HG03135 (cell line): Measurements from ENCODE around the gene SPATA33.

Source experiments
- ATAC-seq: cut with Tn5 transposase; IDR thresholded peaks from one replicate; pipeline ENCODE4 v1.9.1; 2021; ENCODE audit warnings: mild to moderate bottlenecking, moderate library complexity; ENCODE audit not compliant: unreplicated experiment

Gene SPATA33

GRCh38 chr16:89706518-89707260 is 49.1 kb downstream of the SPATA33 start:
- ATAC-seq, result no peak

GRCh38 chr16:89707695-89708094 is 50.1 kb downstream of the SPATA33 start:
- no peak for ATAC-seq

DNA sequence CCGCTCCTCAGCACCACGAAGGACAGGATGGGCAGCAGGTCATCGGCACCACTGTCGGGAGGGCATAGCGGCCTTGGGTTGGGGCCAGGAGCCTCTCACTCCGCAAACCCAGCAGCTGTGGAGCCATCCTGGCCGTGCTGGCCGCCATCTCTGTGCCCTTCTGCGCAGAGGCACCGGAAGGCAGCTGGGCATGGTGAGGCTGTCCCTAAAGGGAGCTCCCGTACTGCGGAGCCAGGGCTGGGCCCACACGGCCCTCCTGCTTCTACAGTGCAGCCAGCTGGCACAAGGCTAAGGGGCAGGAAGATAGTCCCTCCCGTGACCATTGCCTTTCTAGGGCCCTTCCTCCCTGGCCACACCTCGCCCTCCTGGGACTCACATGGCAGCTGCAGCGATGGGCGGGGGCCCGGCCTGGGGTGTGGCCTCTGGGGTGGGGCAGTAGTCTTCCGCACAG is 50.9 kb downstream of the SPATA33 start:
- ATAC-seq, result no peak

DNA sequence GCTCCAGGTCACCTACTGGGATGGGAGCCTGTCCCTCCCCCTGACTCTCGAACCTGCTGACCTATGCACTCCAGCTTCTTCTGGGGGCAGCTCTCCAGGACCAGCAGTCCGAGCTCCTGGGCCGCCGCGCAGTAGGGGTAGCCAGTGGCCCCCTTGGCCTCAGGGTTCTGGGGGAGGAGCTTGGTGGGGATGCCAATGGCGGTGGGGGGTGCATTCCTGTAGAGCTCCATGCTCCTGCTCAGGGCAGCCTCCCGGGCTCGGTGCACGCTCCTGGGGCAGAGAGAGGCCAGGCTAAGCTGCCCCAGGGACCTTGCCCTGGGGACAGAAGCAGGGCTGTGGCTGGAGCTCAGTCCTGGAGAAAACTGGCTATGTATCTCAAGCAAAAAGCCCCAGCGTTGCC is 51.5 kb downstream of the SPATA33 start:
- no peak for ATAC-seq

DNA sequence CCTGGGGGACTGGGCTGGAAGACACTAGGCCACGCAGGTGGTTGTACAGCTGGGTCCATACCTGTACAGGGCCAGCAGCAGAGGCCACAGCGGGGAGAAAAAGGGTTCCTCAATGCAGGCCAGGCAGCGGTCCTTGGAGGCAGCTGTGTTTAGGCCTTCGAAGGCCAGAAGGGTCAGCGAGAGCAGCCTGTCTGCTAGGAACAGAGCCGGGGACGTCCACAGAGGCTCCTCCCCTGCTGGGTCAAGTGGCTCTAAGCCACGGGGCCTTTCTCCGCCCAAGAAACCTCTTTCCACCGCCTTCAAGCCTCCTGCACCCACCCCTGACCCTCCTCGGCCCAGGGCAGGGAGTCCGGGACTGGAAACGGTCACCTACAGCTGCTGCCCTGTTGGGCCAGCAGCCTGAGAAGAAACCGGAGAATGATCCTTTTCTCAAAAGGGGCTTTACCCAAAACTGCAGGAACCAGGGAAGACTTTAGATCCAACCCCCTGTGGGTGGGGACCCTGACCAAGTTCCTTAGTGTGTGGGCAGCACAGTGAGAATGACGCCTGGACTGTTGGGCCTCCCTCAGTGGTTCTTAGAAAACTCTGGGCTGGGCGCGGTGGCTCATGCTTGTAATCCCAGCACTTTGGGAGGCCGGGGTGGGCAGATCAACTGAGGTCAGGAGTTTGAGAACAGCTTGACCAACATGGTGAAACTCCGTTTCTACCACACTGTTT is 52.2 kb downstream of the SPATA33 start:
- no peak for ATAC-seq

- ATAC-seq, result no peak
Measured at GRCh38 chr16:89710709-89711564, 53.3 kb downstream of the SPATA33 start.

GRCh38 chr16:89711601-89712273 is 54.1 kb downstream of the SPATA33 start:
- ATAC-seq, result no peak

DNA sequence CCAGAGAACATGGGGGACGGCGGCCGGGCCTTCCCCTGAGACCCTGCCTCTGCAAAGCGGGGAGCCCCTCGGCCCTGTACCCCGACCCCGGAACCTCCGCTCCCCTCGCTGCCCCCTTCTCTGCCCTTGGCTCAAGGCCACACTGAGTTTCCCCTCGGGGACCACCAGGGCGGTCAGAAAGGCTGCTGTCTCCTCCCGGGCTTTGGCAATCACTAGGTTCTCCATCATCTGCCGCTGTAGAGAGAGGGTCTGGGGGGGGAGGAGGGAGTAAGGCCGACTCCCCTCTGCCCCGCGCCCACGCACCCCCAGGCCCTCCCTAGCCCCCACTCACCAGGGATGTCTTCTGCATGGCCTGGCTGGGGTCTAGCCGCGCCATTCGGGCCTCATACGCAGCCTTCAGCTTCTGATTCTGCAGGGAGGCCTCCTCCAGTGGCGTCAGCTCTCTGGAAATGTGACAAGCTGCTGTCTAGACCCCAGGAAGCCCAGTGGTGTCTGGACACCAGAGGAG is 54.7 kb downstream of the SPATA33 start:
- no peak for ATAC-seq

DNA sequence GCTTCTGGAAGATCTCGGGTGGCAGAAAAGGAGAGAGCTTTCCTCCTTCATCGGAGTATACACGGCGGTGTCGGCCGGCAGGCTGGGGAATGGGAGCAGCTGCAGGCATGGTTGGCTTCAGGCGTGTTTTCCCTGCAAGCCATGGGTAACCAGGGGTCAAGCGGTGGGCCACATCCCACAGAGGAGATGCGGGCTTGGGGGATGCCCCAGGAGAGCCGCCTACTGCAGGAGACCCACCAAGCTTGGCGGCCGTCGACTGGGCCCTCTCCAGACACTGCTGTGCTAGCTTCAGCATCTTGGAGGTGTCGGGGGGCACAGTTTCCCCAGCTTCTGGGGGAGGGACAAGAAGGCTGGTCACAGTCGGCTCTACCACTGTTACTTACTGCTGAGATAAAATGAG is 58.9 kb downstream of the SPATA33 start:
- ATAC-seq, result no peak

DNA sequence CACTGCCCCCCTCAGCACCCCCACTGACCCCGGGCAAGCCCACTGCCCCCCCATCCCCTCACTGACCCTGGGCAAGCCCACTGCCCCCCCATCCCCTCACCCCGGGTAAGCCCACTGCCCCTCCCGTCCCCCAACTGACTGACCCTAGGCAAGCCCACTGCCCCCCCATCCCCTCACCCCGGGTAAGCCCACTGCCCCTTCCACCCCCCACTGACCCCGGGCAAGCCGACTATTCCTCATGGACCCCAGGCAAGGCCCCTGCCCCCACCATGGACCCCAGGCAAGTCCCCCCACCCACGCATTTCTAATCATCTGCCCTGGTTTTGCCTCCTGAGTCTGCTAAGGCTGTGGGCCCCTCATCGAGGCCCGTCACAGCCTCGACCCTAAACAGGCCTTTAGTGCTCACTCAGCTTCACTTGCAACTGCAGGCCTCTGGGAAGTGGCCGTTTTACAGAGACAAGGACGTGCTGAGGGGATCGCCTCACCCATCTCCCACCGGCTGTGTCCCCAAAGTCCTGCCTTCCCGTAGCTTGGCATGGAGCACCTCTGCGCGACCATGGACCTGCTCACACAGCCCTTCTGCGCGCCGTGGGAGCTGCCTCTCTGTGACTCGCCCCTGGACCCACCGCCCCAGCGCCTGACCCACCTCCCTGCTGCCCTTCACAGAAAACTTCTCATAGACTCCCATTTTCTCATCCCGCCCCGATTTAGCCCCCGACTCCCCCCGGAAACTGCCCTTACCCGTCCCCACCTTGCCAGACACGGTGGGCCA is 59.5 kb downstream of the SPATA33 start:
- no peak for ATAC-seq

- ATAC-seq, result no peak
Measured at GRCh38 chr16:89717688-89718505, 60.3 kb downstream of the SPATA33 start.
